ENCODE data around the gene MYH7.
"Not testable (repeated sequence)": the region's sequence is repeated elsewhere in the genome, so short reads cannot be mapped to it uniquely, and the experiment has no call there.

The MYH7 gene

DNA sequence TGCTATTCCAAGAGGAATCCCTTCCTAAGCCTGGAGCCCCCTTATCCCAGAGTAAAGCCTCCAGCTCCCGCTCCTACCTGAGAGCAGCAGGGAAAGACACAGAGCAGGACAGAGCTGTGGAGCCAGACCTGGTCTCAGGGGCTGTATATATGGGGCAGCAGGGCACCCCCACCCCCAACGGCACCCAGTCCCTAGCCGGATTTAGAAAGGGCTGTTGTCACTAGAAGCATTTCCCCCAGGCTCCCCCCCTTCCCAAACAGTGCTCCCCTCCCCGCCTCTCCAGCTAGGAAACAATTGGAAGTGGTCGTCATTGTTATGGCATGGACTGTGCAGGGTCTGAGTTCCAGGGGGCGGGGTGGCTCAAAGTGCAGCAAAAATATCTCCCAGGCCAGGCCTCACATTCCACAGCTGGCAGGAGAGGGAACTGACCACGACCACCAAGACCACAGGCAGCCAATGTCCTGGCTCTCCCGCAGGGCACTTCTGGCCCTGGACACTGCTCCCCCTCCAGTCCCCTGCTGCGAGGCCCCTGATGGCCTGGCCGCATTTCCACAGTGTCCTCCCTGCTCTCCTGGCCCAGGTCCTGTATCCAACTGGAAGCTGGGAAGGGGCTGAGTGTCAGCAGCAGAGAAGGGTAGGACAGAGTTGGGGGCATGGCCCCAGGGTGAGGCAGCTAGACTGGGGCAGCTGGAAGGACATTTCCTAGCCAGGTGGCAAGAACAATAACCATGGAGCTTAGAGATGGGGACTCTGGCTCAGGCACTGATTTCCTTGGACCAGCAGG, at the start of gene MYH7:
TSS of gene MYH7 (minus strand) at position 118 of the 784 bp plus-strand sequence. CDS start 1,928 bp downstream, outside the sequence.
- no peak for DNase-seq (ENCODE audit: low read depth in 3 of 3)

DNA sequence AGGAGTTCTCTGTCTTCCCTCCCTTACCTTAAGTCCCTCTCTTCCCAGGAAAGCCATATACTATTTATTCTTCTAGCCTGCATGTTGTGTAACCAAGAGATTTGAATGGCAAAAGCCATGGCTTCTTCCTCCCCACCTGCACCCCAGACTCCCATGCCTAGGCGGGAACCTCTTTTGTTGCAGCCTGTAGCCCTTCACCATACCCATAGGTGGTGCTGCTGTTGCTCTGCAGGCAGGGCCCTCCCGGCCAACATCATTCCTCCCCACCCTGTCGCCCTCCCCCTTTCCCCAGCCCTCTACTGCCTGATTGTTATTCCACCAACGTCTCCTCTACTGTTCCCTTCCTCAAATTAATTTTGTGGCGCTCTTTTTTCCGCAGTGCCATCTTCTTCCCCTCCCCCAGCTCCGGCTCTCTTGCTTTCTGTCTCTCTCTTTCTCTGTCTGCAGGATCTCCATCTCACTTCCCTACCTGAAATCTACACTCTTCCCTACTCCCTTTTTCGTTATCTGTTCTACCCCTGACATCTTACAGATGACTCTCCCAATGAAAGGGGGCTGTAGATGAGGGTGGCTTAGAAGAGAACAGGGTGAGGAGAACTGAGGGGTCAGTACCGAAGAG, 47.9 kb upstream of the MYH7 start:
- no peak for DNase-seq (ENCODE audit: low read depth in 3 of 3)

DNA sequence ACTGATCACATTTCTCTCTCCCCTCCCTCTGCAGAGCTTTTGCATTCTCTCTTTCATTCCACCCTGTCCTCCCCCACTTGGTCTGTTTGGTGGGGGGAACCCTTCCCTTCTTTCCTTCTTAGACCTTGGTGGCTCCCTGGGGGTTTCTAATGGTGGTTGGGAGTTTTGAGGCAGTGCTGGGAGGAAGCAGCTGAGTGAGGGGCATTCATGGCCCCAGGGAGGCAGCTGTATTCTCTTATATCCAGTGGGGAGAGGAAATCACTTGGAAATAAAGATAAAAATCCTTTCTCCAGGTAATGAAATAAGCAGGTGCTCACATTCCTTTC, 47.3 kb upstream of the MYH7 start:
- DNase-seq (ENCODE audit: low read depth in 3 of 3), result no peak

DNA sequence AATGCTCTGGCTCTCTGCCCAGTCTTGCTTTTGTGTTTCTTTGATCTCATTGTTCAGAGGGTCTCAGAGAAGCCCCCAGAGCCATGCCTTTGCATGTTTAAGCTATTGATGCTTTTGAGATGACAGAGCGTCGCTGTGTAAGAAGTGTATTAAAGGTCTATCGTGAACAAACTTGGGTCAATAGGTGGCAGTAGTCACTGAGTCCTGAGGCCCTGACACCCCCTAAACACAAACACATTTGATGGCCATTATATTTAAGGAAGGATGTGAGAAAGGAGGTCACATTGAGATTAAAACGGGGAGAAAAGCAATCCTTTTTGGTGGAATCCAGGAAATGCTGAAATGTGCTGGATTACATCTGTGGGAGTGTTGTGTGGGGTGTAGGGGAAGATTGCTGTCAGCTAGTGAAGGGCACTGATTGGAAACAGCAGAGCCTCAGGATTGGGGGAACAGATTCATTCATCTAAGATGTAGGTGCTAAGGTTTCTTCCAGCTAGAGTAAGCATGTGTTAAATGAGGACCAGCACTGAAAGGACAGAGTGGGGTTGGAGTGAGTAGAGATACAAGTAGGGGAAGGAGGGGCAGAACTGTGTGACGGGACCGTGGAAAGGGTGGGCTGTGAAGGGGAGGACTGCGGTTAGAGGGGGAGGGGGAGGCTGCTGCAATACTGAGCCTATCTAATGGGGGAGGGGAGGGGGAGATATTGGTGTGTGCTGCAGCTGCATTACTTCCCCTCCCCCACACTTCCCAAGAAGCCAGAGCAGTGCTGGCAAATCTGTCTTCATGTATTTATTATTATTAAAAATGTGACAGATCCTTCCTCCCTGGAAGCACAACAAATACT, 46.7 kb upstream of the MYH7 start:
- no peak for DNase-seq (ENCODE audit: low read depth in 3 of 3)

DNA sequence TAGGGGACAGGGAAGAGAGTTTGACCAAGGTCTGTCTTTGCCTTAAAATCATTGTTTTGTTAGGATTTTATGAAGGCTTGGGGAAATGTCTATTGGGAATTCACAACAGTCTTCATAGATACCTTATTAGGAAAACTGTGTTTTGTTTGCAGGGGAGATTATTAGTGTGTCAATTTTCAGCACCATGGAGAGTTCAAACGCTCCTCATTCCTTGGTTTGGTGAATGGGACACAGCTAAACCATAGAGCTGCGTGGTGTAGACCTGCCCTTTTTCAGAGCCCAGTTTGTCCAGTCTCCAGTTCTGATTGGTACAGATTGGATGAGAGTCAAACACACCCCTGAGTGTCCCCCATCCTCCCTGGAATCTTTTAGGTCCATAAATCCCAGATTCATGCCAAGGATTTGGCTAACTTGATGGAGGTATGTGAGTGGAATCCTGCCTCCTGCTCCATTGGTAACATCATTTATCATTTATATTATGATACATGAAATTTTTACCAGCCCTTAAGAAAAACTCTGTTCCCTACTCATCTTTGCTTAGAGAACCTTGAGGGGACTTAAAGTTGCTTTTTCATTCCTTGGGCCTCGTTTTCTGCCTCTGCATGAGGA, 46.0 kb upstream of the MYH7 start:
- DNase-seq (ENCODE audit: low read depth in 3 of 3), result no peak

DNA sequence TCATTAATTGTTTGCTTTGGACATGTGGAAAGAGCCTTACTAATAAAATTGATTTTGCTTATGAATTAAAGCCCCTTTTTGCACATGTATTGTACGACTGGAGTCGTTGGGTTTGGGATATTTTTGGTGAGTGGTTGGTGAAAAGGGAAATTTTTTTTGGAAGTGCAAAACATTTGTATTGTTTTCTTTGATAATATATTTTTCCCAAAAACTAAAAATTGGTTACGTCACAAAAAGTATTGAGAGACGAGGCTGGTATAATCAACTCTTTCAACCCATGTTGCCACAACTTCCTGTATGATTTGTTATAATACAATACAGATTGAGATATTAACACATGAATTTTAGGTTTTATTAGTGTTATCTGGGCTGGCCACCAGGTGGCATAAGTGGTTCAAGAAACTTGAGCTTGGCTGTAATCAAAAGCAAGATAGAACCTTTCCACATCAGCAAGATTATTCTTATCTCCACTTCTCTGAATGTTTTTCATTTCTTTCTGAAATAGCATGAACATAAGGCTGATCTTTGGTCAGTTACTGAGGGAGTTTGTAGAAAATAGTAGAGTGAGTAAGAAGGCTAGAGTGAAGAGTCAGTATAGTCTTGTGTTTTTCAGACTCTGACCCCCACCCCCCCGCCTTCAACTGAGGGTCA, 42.8 kb upstream of the MYH7 start:
- DNase-seq (ENCODE audit: low read depth in 3 of 3), result peak; percentile 25 to 54 (median 47)

DNA sequence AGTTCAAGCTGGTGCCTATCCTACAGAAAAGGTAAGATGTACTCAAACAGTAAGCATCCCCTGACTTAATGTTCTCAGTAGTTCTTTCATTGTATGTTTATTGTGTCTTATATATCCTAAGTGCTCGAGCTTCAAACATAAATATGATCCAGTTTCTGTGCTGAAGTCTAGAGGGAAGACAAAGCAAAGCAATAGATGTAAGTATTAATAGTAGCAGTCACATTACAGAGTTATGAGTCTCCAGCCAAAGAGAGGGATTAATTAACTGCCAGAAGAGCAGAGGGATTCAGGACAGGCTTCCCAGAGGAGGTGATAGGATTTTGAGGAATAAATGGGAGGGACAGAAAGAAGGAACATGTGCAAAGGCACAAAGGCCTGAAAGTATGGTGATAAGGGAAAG, 35.5 kb upstream of the MYH7 start:
- no peak for DNase-seq (ENCODE audit: low read depth in 3 of 3)

DNA sequence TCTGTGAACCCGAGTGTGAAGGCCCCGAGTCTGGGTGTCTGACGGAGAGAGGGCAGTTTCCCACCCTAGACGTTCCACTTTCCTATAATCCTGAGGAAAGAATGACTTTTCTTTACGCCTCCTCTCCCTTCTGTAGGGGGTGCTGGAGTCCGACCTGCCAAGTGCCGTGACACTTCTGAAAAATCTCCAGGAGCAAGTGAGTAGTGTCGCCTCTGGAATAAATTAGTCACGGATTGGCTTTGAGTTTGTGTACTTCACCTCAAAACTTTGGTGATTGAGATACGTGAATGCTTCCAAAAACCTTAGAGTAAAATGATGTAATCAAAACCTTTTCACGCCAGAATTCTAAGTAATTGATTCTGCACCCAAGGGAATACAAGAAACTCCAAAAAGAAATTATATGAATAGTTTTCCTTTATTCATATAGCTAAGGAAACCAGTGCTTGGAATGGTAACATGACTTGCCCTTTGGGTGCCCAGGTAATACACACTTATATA, 34.5 kb upstream of the MYH7 start:
- DNase-seq (ENCODE audit: low read depth in 3 of 3), result peak in 1 of 3 experiments; percentile 23

DNA sequence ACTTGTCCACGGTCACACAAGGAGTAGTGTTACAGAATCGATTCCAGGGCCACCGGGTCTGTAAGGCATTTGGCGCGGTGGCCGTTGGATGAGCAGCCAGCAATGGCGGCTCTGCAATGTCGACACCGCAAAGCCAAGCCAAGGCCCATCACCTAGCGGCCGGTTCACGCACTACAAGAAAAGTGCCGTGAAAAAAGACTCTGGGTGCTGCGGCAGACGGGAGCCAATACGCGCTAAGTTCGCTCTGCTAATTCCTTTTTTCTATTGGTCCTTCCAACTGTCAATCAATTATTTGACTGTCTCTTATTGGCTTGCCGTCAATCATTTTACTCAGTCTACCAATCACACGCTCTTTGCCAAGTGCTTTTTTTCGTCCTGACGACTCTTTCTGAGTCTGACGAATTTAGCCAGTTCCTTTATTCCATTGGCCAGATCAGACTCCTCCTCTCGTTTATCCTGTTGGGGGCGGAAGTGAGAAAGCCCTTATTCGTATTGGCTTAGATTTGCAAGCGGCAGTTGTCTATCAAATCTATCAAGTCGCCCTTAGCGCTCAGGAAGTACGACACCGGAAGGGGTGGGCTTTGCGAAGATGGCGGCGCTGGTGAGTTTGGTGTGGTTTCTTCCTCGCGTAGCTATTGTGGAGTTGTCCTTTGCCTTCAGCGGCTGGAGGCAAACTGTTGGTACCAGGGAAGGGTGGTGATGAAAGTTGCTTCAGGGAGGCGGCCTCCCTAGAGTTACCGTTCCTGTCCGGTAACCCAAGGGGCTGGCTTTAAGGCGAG, 33.9 kb upstream of the MYH7 start, which contains the start of gene NGDN:
TSS of gene NGDN (plus strand) at position 577 of the 779 bp plus-strand sequence. CDS start at position 590, 13 bp downstream.
- DNase-seq (ENCODE audit: low read depth in 3 of 3), result peak; percentile 80 to 91 (median 89)

DNA sequence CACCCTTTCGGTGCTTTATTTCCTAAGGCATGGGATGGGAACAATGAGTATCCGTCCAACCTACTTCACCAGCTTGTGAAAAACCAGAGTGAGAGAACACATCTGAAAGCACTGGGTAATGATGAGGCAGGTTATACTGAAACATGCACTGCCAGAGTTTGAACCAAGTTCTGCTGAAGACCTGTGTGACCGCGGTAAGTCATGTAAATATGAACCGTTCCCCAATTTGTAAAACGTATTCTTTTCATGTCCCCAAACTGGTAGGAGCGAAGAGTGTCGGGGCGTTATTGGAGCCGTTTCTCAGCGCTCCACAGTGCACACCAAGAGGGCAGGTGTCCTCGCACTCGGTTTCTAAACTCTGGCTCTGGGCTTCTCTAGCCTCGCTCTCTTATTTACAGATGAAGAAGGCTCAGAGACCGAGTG, 33.3 kb upstream of the MYH7 start:
- DNase-seq (ENCODE audit: low read depth in 3 of 3), result no peak

DNA sequence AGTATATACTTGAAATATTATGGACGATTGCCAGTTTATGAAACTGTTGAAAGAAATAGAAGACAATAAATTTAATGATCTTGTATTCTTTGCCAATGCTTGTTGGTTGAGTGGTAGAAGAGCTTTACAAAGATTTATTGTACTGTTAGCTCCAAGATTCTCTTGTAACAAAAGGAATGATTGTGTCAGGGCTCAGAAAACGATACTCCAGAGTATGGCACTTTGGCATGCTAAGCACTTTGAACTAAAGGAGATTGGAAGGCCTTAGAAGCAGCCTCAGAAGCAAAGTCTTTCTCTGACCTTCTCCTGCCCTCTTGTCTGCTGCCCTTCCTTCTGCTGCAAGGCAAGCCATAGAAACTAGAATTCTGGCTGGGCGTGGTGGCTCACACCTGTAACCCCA, 29.8 kb upstream of the MYH7 start:
- no peak for DNase-seq (ENCODE audit: low read depth in 3 of 3)

DNA sequence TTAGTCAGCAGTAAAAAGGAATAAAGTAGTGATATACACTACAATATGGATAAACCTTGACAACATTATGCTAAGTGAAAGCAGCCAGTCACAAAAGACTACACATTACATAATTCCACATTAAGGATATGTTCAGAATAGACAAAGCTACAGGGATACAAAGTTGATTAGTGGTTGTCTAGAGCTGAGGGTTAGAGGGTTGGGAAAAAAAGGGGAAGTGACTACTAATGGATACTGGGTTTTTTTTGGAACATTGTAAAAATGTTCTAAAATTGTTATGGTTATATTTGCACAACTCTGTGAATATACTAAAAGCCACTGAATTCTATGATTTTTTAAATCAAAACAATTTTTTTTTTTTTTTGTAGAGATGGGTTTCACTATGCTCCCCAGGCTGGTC, 29.2 kb upstream of the MYH7 start:
- DNase-seq (ENCODE audit: low read depth in 3 of 3), result no peak

DNA sequence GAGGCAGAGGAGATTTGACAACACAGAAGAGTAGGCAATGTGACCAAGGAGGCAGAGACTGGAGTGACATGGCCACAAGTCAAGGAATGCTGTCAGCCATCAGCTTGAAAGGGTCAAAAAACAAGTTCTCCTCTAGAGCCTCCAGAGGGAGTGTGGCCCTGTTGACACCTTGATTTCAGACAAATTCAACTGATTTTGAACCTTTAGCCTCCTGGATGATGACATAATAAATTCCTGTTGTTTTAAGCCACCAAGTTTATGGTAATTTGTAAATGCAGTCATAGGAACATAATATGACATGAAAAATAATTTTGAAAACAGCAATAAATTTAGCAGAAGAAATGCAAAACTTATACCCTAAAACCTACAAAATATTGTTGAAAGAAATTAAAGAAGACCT, 25.5 kb upstream of the MYH7 start:
- DNase-seq (ENCODE audit: low read depth in 3 of 3), result no peak

DNA sequence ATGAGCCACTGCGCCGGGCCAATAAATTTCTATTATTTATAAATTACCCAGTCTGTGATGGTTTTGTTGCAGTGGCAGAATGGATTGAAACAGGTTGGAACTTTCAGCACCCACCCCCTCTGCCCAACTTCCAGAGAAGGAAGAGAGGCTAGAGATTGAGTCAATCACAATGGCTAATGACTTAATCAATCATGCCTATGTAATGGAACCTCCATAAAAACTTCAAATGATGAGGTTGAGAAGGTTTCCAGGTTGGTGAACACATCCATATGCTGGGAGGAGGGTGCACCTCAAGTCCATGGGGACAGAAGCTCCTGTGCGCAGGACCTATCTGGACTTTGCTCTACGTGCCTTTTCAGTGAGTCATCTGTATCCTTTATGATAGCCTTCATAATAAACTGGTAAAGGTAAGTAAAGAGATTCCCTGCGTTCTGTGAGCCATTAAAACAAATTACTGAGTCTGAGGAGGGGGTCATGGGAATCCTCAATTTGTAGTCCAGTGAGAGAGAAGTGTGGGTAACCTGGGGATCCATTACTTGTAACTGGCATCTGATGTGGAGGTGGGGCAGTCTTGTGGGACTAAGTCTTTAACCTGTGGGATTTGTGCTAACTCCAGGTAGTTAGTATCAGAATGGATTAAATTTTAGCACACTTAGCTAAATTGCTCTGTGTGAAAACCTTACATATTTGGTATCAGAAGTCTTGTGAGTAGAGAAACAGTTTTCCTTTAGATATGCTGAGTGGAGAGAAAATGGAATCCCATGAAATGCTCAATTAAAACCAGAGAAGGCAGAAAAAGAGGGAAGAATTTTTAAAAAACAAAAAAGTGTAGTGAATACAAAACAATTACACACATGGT, 22.4 kb upstream of the MYH7 start:
- DNase-seq (ENCODE audit: low read depth in 3 of 3), result no peak

DNA sequence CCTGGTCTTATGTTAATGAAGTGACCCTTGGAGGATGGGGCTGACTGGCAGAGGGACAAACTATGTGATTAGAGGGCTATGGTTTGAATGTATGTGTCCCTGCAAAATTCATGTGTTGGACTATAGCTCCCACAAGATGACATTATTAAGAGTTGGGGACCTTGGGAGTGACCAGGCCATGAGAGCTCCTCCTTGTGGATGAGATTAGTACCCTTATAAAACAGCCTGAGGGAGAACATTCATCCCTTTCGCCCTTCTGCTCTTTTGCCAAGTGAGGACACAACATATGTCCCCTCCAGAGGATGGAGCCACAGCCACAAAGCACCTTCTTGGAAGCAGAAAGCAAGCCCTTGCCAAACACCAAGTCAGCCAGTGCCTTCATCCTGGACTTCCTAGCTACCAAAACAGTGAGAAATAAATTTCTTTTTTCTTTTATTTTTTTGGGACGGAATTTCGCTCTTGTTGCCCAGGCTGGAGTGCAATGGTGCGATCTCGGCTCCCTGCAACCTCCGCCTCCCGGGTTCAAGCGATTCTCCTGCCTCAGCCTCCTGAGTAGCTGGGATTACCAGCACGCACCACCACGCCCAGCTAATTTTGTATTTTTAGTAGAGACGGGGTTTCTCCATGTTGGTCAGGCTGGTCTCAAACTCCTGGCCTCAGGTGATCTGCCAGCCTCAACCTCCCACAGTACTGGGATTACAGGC, 21.6 kb upstream of the MYH7 start:
- not testable (repeated sequence) for DNase-seq (ENCODE audit: low read depth in 3 of 3)

DNA sequence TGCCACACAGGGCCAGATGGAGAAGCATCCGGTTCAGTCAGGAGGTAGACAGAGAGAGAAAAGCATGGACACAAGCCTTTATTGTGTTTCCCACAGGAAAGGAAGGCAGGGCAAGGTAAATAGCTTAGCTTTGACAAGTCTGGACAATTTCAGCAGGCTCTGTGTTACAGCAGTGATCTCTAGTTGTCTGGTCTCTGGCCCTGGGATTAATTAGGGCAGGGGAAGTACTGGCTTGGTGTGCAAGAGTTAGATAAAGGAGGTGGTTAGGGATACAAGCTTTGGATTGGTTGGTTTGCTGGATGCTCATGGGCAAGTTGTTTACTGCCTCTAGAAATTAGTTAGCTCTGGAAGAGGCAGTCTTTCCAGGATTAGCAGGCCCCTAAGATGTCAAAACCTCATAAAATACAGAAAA, 19.0 kb upstream of the MYH7 start:
- no peak for DNase-seq (ENCODE audit: low read depth in 3 of 3)

DNA sequence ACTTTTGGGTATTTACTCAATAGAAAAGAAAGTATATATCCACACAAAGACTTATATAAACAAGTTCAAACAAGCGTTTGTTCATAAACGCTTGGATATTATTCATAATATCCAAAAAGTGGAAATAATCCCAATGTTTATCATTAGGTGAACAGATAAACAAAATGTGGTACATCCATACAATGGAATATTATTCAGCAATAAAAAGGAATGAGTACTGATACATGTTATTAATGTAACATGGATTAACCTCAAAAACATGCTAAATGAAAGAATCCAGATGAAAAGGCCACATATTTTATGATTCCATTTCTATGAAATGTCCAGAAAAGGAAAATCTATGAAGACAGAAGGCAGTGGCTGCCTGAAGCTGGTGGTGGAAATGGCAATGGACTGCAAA, 16.8 kb upstream of the MYH7 start:
- no peak for DNase-seq (ENCODE audit: low read depth in 3 of 3)

DNA sequence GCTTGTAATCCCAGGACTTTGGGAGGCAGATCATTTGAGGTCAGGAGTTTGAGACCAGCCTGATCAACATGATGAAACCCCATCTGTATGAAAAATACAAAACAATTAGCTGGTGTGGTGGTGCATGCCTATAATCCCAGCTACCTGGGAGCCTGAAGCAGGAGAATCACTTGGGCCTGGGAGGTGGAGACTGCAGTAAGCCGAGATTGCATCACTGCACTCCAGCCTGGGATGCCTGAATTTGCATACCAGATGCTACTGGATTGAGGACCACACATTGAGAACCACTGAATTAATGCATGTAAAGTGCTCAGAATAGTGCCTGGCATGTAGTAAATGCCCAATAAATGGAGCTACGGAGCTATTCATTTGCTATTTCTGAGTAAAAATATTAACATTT, 14.9 kb upstream of the MYH7 start:
- no peak for DNase-seq (ENCODE audit: low read depth in 3 of 3)

DNA sequence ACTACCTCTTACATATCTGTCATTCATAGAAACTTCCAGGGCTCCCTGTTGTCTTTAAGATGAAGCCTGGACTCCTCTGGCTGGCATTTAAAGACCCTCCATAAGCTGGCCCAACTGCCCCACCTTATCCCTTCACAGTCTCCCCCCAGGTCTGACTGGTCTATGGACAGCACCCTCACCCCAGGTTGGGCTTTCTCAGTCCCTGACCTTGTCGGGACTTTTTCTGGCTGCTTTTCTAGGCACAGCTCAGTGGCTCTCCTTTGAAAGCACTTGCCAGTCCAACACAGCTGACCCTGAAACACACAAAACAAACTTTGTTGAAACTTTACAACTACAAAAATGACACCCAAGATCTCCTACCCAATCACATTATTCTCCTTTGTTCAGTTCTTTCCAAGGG, 13.9 kb upstream of the MYH7 start:
- DNase-seq (ENCODE audit: low read depth in 3 of 3), result no peak

All from stimulated activated CD4-positive, alpha-beta T cell treated with anti-CD3 and anti-CD28 coated beads, TNF-alpha, amount 100 ng/mL, for 24 hours (primary cell).